ENCODE data around the gene CHKA. TPM values are rescaled to one million over a fixed set of nuclear protein-coding genes. Genes with fewer than 3 reads are reported as not detected.
A peak's percentile ranks its signal among the peaks of the same experiment; 100 is the strongest.

CHKA gene
- total and polyA plus RNA-seq, 2 of the 4 experiments (the other 2 are of a cell fraction) = 4.5 to 8.4 TPM

DNA sequence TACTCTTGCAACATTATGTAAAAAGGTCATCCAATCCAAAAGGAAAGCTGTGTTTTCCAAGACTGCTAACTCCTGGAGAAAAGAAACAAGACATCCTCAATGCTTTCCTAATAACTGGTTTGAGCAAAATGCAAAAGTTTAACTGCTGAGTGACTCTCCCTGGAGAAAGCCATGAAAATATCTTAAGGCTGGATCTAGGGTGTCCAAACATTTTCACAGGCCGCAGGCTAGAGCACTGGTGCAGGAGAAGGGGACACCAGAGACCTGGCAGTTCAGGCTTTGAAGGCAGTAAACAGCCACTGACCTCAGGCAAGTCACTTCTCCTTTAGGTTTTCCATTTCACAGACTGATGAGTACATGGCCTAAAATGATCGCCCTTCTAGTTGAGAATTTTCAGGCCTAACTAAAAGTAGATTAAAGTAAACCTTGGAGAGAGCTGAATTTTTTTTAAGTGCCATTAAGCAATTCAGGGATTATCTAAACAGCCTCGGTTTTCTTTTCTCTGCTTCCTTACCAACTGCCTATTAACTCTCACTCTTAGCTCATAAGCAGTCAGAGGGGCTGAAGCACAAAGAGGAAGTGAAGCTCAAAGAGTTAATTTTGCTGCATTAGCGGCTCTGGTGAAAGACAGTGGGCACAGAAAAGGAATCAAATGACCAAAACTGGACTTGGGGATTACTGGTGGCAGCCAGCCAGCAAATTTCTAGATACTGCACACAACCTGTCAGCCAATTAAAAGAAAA lies 2.3 kb downstream of the CHKA start:
- Histone ChIP-seq H2AK9ac (replicated peaks; ENCODE audit: low read depth, low read length, poor library complexity) (no peak overlapping the region), H4K20me1 (ENCODE audit: insufficient read depth, low read length) (peaks cover 20% of the 10 kb centered on the region; the same call in 1 of the 2 replicates), H3K14ac (replicated peaks; ENCODE audit: low read depth, low read length) (no peak overlapping the region; the same call in 1 of the 2 replicates), H3K9ac (ENCODE audit: low read depth, low read length) (peak overlapping the region; percentile 16; the same call in 1 of the 2 replicates), H2BK15ac (ENCODE audit: low read depth, low read length) (no peak overlapping the region), H3K4me1 (ENCODE audit: control insufficient read depth, insufficient read depth, low read length) (peaks cover 12% of the 10 kb centered on the region), H3K79me1 (ENCODE audit: low read depth in 1 of 2, low read length in 2 of 2) (peaks cover 18 to 52% of the 10 kb centered on the region in 2 experiments), H2AFZ (replicated peaks; ENCODE audit: low read length, poor library complexity) (no peak overlapping the region), H3K56ac (ENCODE audit: extremely low read depth, insufficient read depth, low read length) (no peak overlapping the region), H4K5ac (ENCODE audit: low read depth, low read length) (peak overlapping the region; percentile 40), H2BK120ac (ENCODE audit: low read depth, low read length) (no peak overlapping the region), H3K4ac (ENCODE audit: low read depth, low read length) (no peak overlapping the region), H3K9me1 (ENCODE audit: insufficient read depth, low read length) (no peaks in the 10 kb centered on the region; the same call in 1 of the 2 replicates), H3K27ac (ENCODE audit: insufficient read depth, low read length) (peak overlapping the region; percentile 63; the same call in 1 of the 2 replicates), H3K4me3 (ENCODE audit: insufficient read depth, low read depth, low read length) (0 out of 2 replicates have a peak overlapping the region, but pooled peaks have one; percentile 2), H3K36me3 (ENCODE audit: control insufficient read depth, insufficient read depth, low read length) (no peaks in the 10 kb centered on the region), H2BK5ac (ENCODE audit: low read depth, low read length, poor library complexity, severe bottlenecking) (no peak overlapping the region), H4K8ac (ENCODE audit: low read depth in 2 of 2, low read length in 2 of 2) (no peak overlapping the region), H2BK20ac (ENCODE audit: low read depth, low read length) (no peak overlapping the region), H3K4me2 (ENCODE audit: low read depth, low read length) (peak overlapping the region; percentile 66), H3K23ac (ENCODE audit: low read depth, low read length) (peak overlapping the region; percentile 19; the same call in 1 of the 2 replicates), H3K18ac (ENCODE audit: low read depth, low read length) (no peak overlapping the region), H3K9me3 (ENCODE audit: control insufficient read depth, insufficient read depth, low read length) (no peaks in the 10 kb centered on the region), H4K91ac (ENCODE audit: insufficient read depth, low read depth, low read length) (no peak overlapping the region), H2AK5ac (ENCODE audit: low read depth, low read length) (no peak overlapping the region), H3K27me3 (ENCODE audit: control insufficient read depth, insufficient read depth, low read length) (no peaks in the 10 kb centered on the region)
- WGBS, 2 experiments (ENCODE audit: extremely low coverage in 2 of 2, insufficient read length in 1 of 2) = no CpG with 5 or more reads among the region's 4 CpGs
- in situ Hi-C loops (cut with MboI; ENCODE audit: low sequenced_read_pairs) (no loop called here), dilution Hi-C loops (cut with HindIII; ENCODE audit: low sequenced_read_pairs, unreplicated experiment) (no loop called here), intact Hi-C loops (cut with micrococcal nuclease) (loop anchor here (5.0 kb wide), 1 partner anchor 107 kb away; the partner anchor contains the start of gene ALDH3B1)
- POLR2A ChIA-PET (ENCODE audit: unreplicated experiment) = no interaction called here
- DNase-seq (peak; percentile 38), ATAC-seq (ENCODE audit: low read depth) (no peak)
- no TSS peak for BruUV-seq (replicated peaks)
- CTCF ChIA-PET = no interaction called here
- TF ChIP-seq CHD1 (IDR thresholded peaks at IDR 0.05; ENCODE audit: low read depth, low read length) = no peak
- TF ChIP-seq MXI1 (IDR thresholded peaks at IDR 0.05; ENCODE audit: borderline replicate concordance, low read depth, low read length) = no peak
- no peak for TF ChIP-seq MAZ (IDR thresholded peaks at IDR 0.05; ENCODE audit: borderline replicate concordance, low read depth, low read length)
- no peak for TF ChIP-seq MAFK (IDR thresholded peaks at IDR 0.05; ENCODE audit: low read depth, low read length)
- TF ChIP-seq FOS (IDR thresholded peaks at IDR 0.05; ENCODE audit: low read depth, low read length) = no peak
- no peak for TF ChIP-seq RCOR1 (IDR thresholded peaks at IDR 0.05; ENCODE audit: insufficient replicate concordance, low read length)
- TF ChIP-seq BHLHE40 (IDR thresholded peaks at IDR 0.05; ENCODE audit: low read depth, low read length) = no peak
- no peak for TF ChIP-seq POLR2A (IDR thresholded peaks at IDR 0.05; ENCODE audit: low read depth, low read length)
- TF ChIP-seq, protein P1, sequence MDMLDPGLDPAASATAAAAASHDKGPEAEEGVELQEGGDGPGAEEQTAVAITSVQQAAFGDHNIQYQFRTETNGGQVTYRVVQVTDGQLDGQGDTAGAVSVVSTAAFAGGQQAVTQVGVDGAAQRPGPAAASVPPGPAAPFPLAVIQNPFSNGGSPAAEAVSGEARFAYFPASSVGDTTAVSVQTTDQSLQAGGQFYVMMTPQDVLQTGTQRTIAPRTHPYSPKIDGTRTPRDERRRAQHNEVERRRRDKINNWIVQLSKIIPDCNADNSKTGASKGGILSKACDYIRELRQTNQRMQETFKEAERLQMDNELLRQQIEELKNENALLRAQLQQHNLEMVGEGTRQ (IDR thresholded peaks at IDR 0.05; ENCODE audit: low read depth, low read length) = no peak
- no peak for TF ChIP-seq CTCF (conservative IDR thresholded peaks at IDR 0.05; ENCODE audit: low read depth, low read length)
- TF ChIP-seq ELK1 (IDR thresholded peaks at IDR 0.05; ENCODE audit: borderline replicate concordance, low read depth, low read length) = no peak
- no peak for TF ChIP-seq RAD21 (IDR thresholded peaks at IDR 0.05; ENCODE audit: low read length)
- no peak for TF ChIP-seq NFE2L2 (IDR thresholded peaks at IDR 0.05; ENCODE audit: low read depth, low read length)
- TF ChIP-seq CEBPB (IDR thresholded peaks at IDR 0.05; ENCODE audit: low read depth, low read length) = no peak
- TF ChIP-seq SMC3 (IDR thresholded peaks at IDR 0.05; ENCODE audit: low read depth, low read length) = no peak

All from IMR-90 (cell line).